ENCODE results near the gene CLEC2L. TPM values are rescaled to one million over a fixed set of nuclear protein-coding genes. Genes with fewer than 3 reads are reported as not detected.
A peak's percentile ranks its signal among the peaks of the same experiment; 100 is the strongest.

CLEC2L gene
- total RNA-seq, 6 donors from 2014 or later = not detected

GRCh38 chr7:139490130-139490529 lies 33.4 kb upstream of the CLEC2L start:
- no peaks in the 10 kb centered on the region for H3K36me3 ChIP-seq
- H3K9me3 ChIP-seq = peaks cover 0 to 11% (median 7%) of the 10 kb centered on the region in 4 donors
- peak in 1 of 2 donors; percentile 87 for DNase-seq
- H3K4me1 ChIP-seq = peaks cover 0 to 7% (median 0%) of the 10 kb centered on the region in 4 donors
- ATAC-seq (ENCODE audit: low FRiP score in 2 of 2) = peak; percentile 65 to 92
- TF ChIP-seq EP300 (IDR thresholded peaks at IDR 0.05) (peak in 1 of 4 donors; percentile 53), POLR2AphosphoS5 (IDR thresholded peaks at IDR 0.05) (peak; percentile 9 to 41), CTCF (IDR thresholded peaks at IDR 0.05) (no peak)
- no peak overlapping the region for H3K4me3 ChIP-seq
- no peaks in the 10 kb centered on the region for H3K27me3 ChIP-seq
- 50 to 65% methylated on average over 5 of the region's 5 CpGs for WGBS, 2 donors
- peak overlapping the region in 1 of 4 donors; percentile 49 for H3K27ac ChIP-seq

- no peak overlapping the region for H3K27ac ChIP-seq
- no peak for TF ChIP-seq CTCF (IDR thresholded peaks at IDR 0.05)
- TF ChIP-seq POLR2A (IDR thresholded peaks at IDR 0.05) = no peak
- TF ChIP-seq EP300 (IDR thresholded peaks at IDR 0.05) = no peak
- H3K27me3 ChIP-seq = no peaks in the 10 kb centered on the region
- no peak overlapping the region for H3K4me3 ChIP-seq
- H3K4me1 ChIP-seq = peaks cover 0 to 7% (median 0%) of the 10 kb centered on the region in 4 donors
- ATAC-seq (ENCODE audit: low FRiP score in 2 of 2) (no peak), DNase-seq (no peak)
- 83 to 86% methylated on average over 1 of the region's 1 CpG for WGBS, 2 donors
- peaks cover 0 to 11% (median 7%) of the 10 kb centered on the region in 4 donors for H3K9me3 ChIP-seq
- H3K36me3 ChIP-seq = no peaks in the 10 kb centered on the region
Measured at GRCh38 chr7:139492293-139492692, 31.2 kb upstream of the CLEC2L start.

GRCh38 chr7:139494835-139495579 lies 28.5 kb upstream of the CLEC2L start:
- 36 to 54% methylated on average over 3 to 5 of the region's 5 CpGs for WGBS, 2 donors
- peaks cover 0 to 11% (median 7%) of the 10 kb centered on the region in 4 donors for H3K9me3 ChIP-seq
- no peak overlapping the region for H3K27ac ChIP-seq
- ATAC-seq (ENCODE audit: low FRiP score in 2 of 2) (no peak), DNase-seq (no peak)
- no peaks in the 10 kb centered on the region for H3K27me3 ChIP-seq
- TF ChIP-seq POLR2AphosphoS5 (IDR thresholded peaks at IDR 0.05) (no peak), EP300 (IDR thresholded peaks at IDR 0.05) (no peak), CTCF (IDR thresholded peaks at IDR 0.05) (no peak), POLR2A (IDR thresholded peaks at IDR 0.05) (no peak)
- H3K36me3 ChIP-seq = no peaks in the 10 kb centered on the region
- H3K4me1 ChIP-seq = peaks cover 3 to 5% (median 3%) of the 10 kb centered on the region in 4 donors
- H3K4me3 ChIP-seq = no peak overlapping the region

- no peaks in the 10 kb centered on the region for H3K36me3 ChIP-seq
- ATAC-seq (ENCODE audit: low FRiP score in 2 of 2) (no peak), DNase-seq (no peak)
- WGBS, 2 donors = 94 to 96% methylated on average over 8 of the region's 8 CpGs
- H3K9me3 ChIP-seq = peaks cover 0 to 11% (median 7%) of the 10 kb centered on the region in 4 donors
- H3K27me3 ChIP-seq = no peaks in the 10 kb centered on the region
- H3K4me3 ChIP-seq = no peak overlapping the region
- no peak for TF ChIP-seq CTCF (IDR thresholded peaks at IDR 0.05)
- no peak for TF ChIP-seq EP300 (IDR thresholded peaks at IDR 0.05)
- no peak for TF ChIP-seq POLR2AphosphoS5 (IDR thresholded peaks at IDR 0.05)
- no peak for TF ChIP-seq POLR2A (IDR thresholded peaks at IDR 0.05)
- no peak overlapping the region for H3K27ac ChIP-seq
- H3K4me1 ChIP-seq = peaks cover 4 to 11% (median 8%) of the 10 kb centered on the region in 4 donors
Measured at GRCh38 chr7:139495580-139496125, 27.8 kb upstream of the CLEC2L start.
